ENCODE measurements around the gene HSPA12B. TPM values are rescaled to one million over a fixed set of nuclear protein-coding genes. Genes with fewer than 3 reads are reported as not detected.

HSPA12B gene
- total RNA-seq, 1 experiment from 2014 or later, result 0.21 TPM

- Histone ChIP-seq H3K4me3 (ENCODE audit: low read depth in 2 of 2, low read length in 2 of 2) (no peak overlapping the region), H3K27me3 (ENCODE audit: control insufficient read depth, insufficient read depth, low read length) (no peaks in the 10 kb centered on the region), H3K27ac (ENCODE audit: low read length) (no peak overlapping the region; the same call in 1 of the 2 replicates), H3K9me3 (ENCODE audit: control insufficient read depth, insufficient read depth, low read depth, low read length) (no peaks in the 10 kb centered on the region), H3K4me1 (ENCODE audit: control insufficient read depth, insufficient read depth, low read length) (peaks cover 24% of the 10 kb centered on the region), H3K36me3 (ENCODE audit: control insufficient read depth, insufficient read depth, low read length) (peaks cover 10% of the 10 kb centered on the region)
- intact Hi-C loops (cut with micrococcal nuclease; ENCODE audit: unreplicated experiment), result no loop called here
- ChIA-PET CTCF (no interaction called here), POLR2A (interaction anchor here (0.9 kb wide), 1 partner anchor 20 kb away, joined by 3 read pairs; the partner anchor contains the start of gene AP5S1)
- in situ Hi-C loops (cut with HindIII; ENCODE audit: low pct_unique_long_range_greater_than_20kb, low sequenced_read_pairs), result no loop called here
- ATAC-seq, result no peak
- BruUV-seq (replicated peaks), result no TSS peak
- no peak for DNase-seq (ENCODE audit: low read depth, low spot score)
- TF ChIP-seq, protein P1, sequence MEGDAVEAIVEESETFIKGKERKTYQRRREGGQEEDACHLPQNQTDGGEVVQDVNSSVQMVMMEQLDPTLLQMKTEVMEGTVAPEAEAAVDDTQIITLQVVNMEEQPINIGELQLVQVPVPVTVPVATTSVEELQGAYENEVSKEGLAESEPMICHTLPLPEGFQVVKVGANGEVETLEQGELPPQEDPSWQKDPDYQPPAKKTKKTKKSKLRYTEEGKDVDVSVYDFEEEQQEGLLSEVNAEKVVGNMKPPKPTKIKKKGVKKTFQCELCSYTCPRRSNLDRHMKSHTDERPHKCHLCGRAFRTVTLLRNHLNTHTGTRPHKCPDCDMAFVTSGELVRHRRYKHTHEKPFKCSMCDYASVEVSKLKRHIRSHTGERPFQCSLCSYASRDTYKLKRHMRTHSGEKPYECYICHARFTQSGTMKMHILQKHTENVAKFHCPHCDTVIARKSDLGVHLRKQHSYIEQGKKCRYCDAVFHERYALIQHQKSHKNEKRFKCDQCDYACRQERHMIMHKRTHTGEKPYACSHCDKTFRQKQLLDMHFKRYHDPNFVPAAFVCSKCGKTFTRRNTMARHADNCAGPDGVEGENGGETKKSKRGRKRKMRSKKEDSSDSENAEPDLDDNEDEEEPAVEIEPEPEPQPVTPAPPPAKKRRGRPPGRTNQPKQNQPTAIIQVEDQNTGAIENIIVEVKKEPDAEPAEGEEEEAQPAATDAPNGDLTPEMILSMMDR (IDR thresholded peaks at IDR 0.05), result no peak
- TF ChIP-seq TCF7L2 (IDR thresholded peaks at IDR 0.05; ENCODE audit: low read depth, low read length) (no peak), POLR2AphosphoS5 (IDR thresholded peaks at IDR 0.05; ENCODE audit: low read depth, low read length) (no peak), SIN3A (IDR thresholded peaks at IDR 0.05; ENCODE audit: borderline replicate concordance, insufficient read depth, low read depth, low read length) (no peak), REST (IDR thresholded peaks at IDR 0.05; ENCODE audit: insufficient read depth in 1 of 2, low read depth in 2 of 2, low read length in 1 of 2) (no peak)
Observed at GRCh38 chr20:3800878-3801260, 68.4 kb downstream of the HSPA12B start.

- ATAC-seq (no peak), DNase-seq (ENCODE audit: low read depth, low spot score) (no peak)
- H3K36me3 ChIP-seq (ENCODE audit: control insufficient read depth, insufficient read depth, low read length), result peaks cover 10% of the 10 kb centered on the region
- H3K9me3 ChIP-seq (ENCODE audit: control insufficient read depth, insufficient read depth, low read depth, low read length), result no peaks in the 10 kb centered on the region
- in situ Hi-C loops (cut with HindIII; ENCODE audit: low pct_unique_long_range_greater_than_20kb, low sequenced_read_pairs), result no loop called here
- intact Hi-C loops (cut with micrococcal nuclease; ENCODE audit: unreplicated experiment), result no loop called here
- H3K4me3 ChIP-seq (ENCODE audit: low read depth in 2 of 2, low read length in 2 of 2), result no peak overlapping the region
- ChIA-PET CTCF (no interaction called here), POLR2A (interaction anchor here (0.9 kb wide), 1 partner anchor 19 kb away, joined by 3 read pairs; the partner anchor contains the start of gene AP5S1)
- no TSS peak for BruUV-seq (replicated peaks)
- H3K4me1 ChIP-seq (ENCODE audit: control insufficient read depth, insufficient read depth, low read length), result peaks cover 28% of the 10 kb centered on the region
- H3K27me3 ChIP-seq (ENCODE audit: control insufficient read depth, insufficient read depth, low read length), result no peaks in the 10 kb centered on the region
- no peak overlapping the region; the same call in 1 of the 2 replicates for H3K27ac ChIP-seq (ENCODE audit: low read length)
- TF ChIP-seq SIN3A (IDR thresholded peaks at IDR 0.05; ENCODE audit: borderline replicate concordance, insufficient read depth, low read depth, low read length) (no peak), POLR2AphosphoS5 (IDR thresholded peaks at IDR 0.05; ENCODE audit: low read depth, low read length) (no peak), REST (IDR thresholded peaks at IDR 0.05; ENCODE audit: insufficient read depth in 1 of 2, low read depth in 2 of 2, low read length in 1 of 2) (no peak), TCF7L2 (IDR thresholded peaks at IDR 0.05; ENCODE audit: low read depth, low read length) (no peak)
- TF ChIP-seq, protein P1 (IDR thresholded peaks at IDR 0.05), result no peak
Observed at GRCh38 chr20:3801299-3801698, 68.8 kb downstream of the HSPA12B start.
